ENCODE results near the gene GDI2.

GDI2 gene

DNA sequence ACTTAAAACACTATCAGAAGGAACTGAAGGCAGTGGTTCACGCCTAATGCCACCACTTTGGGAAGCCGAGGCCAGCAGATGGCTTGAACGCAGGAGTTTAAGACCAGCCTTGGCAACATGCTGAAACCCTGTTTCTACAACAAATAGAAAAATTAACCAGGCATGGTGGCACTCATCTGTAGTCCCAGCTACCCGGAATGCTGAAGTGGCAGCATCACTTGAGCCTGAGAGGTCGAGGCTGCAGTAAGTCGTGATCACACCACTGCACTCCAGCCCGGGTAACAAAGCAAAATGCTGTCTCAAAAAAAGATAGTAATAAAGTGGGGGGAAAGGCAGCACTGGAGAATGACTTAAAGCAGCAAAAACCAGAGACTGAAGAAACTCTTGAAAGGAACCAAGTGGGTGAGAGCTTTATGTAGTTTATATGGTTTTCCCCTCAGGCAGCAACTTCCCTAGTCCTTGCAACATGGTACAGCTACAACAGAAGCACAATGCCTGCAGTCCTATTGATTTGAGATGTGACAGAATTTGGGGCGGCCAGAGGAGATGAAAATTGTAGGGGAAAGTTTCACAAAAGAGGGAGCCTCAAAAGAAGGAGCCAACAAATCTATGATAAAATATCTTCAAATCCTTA lies 38.1 kb downstream of the GDI2 start:
- no peak for DNase-seq (ENCODE audit: low spot score)
- no peak overlapping the region for H3K27ac ChIP-seq
- TF ChIP-seq, protein P1, sequence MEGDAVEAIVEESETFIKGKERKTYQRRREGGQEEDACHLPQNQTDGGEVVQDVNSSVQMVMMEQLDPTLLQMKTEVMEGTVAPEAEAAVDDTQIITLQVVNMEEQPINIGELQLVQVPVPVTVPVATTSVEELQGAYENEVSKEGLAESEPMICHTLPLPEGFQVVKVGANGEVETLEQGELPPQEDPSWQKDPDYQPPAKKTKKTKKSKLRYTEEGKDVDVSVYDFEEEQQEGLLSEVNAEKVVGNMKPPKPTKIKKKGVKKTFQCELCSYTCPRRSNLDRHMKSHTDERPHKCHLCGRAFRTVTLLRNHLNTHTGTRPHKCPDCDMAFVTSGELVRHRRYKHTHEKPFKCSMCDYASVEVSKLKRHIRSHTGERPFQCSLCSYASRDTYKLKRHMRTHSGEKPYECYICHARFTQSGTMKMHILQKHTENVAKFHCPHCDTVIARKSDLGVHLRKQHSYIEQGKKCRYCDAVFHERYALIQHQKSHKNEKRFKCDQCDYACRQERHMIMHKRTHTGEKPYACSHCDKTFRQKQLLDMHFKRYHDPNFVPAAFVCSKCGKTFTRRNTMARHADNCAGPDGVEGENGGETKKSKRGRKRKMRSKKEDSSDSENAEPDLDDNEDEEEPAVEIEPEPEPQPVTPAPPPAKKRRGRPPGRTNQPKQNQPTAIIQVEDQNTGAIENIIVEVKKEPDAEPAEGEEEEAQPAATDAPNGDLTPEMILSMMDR (IDR thresholded peaks at IDR 0.05): no peak
- no peak overlapping the region for H3K4me3 ChIP-seq

DNA sequence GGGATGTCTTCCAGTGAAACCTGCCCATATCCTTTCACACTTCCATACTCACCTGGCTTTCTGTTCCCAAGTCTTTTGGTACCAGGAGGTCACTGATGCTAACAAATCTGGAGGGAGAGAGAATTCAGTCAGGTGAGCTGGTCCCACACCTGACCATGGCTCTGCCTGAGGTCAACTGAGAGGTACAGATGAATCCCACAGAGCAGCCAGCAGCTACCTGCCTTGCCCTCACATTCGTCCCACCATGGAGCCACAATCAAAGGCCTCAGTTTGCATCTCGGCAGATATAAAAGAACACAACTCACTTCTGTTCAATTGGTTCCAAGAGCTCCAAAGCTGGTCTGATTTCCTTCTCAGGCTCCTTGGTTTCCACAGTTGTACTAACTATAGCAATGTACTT lies 47.0 kb downstream of the GDI2 start:
- TF ChIP-seq, protein P1 (IDR thresholded peaks at IDR 0.05): no peak
- no peak overlapping the region for H3K4me3 ChIP-seq
- no peak for DNase-seq (ENCODE audit: low spot score)
- H3K27ac ChIP-seq: no peak overlapping the region

DNA sequence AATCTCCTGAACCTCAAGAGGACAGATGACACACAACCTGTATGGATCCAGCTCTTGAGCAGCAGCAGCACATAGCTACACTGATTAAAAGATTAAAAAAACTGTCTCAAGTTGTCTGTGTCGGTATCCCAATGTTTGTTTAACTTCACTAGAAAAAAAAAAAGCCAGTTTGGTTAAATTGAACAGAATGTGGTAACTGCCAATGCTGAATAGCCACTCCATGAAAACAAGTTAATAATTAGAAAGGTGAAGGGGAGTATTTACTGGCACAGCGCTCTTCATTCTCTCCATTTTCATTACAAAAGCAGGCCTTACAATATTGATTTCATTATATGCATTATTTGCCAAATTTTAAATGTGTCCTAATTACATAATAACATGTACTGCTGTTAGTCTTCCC lies 47.6 kb downstream of the GDI2 start:
- H3K4me3 ChIP-seq: no peak overlapping the region
- TF ChIP-seq, protein P1 (IDR thresholded peaks at IDR 0.05): no peak

DNA sequence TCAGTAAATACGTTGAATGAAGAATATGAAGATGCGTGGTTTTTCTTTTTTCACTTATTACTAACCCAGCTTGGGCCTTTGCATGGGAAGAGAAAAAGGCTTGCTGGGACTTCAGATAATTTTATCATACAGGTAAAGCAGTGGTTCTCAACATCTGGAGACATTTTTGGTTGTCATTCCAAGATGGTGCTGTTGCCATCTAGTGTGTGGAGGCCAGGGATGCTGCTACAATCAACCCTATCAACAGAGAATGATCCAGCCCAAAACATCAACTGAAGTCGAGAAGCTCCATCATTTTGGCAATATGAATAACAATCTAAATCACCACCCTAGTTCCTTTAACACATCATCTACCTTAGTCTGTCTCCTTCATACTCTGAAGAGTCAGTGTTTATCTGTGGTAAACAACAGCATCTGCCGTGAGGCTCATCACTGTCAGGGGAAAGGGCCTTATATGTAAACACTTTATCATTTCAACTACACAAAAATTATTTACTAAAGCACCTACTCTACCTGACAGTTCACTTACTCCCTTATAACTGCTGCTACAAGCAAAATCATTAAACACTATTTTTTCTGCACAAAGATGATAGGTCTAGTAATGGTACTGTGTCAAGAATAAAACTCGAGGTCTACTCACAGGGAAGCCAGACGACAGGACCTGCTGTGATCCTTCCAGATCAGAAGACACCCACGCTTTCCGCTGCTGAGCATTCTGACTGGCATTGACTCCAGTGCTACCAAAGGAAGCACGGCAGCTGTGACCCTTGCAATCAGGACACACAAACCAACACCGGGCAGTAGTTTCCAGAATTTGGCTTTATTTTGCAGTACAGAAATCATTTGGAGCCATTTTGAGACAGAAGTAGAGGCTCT lies 48.6 kb downstream of the GDI2 start:
- no peak overlapping the region for H3K4me3 ChIP-seq
- DNase-seq (ENCODE audit: low spot score): no peak
- TF ChIP-seq, protein P1 (IDR thresholded peaks at IDR 0.05): no peak
- no peak overlapping the region for H3K27ac ChIP-seq

More for the DNA sequence above, 47.6 kb downstream of the GDI2 start:
- no peak for DNase-seq (ENCODE audit: low spot score)
- H3K27ac ChIP-seq: no peak overlapping the region

DNA sequence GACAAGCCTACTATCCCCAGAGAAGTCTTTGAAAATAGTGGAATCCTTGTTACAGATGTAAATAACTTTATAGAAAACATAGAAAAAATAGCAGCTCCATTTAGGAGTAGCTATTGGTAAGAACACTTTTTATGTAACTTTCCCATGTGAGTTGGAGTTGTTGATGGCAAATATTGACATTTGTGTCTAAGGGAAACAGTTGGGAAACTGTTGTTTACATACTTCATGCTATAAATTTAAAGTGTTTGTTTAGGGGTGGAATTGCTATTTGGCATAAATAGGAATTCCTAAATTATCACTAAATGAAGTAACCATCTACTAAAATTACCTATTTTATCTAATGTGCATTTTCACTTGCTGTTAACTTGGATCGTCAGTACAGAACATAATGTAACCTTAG lies 50.7 kb downstream of the GDI2 start:
- DNase-seq (ENCODE audit: low spot score): no peak
- no peak overlapping the region for H3K4me3 ChIP-seq
- TF ChIP-seq, protein P1 (IDR thresholded peaks at IDR 0.05): no peak
- no peak overlapping the region for H3K27ac ChIP-seq

DNA sequence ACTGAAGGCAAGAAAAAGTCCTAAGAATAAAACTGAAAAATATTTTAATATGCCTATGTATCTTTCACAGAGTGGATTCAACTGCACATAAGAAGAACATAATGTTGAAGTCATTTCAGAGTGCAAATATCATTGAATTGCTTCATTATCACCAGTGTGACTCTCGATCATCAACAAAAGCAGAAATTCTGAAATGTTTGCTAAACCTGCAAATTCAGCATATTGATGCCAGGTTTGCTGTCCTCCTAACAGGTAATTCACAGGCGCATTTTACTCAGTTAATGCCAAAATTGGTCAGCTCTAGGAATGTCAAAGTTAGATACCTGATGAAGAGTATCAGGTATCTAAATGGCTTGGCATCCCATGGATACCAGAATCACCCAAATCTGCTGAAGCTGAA lies 52.0 kb downstream of the GDI2 start:
- H3K27ac ChIP-seq: no peak overlapping the region
- no peak overlapping the region for H3K4me3 ChIP-seq
- DNase-seq (ENCODE audit: low spot score): no peak
- TF ChIP-seq, protein P1 (IDR thresholded peaks at IDR 0.05): no peak

DNA sequence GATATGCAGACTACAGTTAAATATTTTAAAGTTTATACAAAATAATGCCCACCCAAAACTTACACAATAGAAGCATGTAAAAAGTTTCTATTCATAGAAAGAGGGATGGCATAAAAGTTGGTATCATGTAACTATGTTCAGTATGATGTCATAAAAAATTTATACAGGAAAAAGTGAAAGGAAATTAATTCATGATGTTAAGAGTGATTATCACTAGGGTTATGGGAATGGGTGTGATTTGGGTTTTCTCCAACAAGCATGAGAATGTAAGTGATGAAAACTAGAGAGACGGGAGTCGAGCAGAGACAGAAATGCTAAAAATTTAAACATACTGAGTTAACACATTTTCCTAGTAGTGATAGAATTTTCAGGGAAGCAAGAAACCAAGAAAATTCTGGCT lies 52.7 kb downstream of the GDI2 start:
- TF ChIP-seq, protein P1 (IDR thresholded peaks at IDR 0.05): no peak
- Histone ChIP-seq H3K27ac (no peak overlapping the region), H3K4me3 (no peak overlapping the region)
- no peak for DNase-seq (ENCODE audit: low spot score)
